Liver (tissue), 3 donors: Measurements from ENCODE around the gene UGT1A6.

Experiments used
- GABPA ChIP-seq, 2 donors: IDR thresholded peaks in 1 of 2; conservative IDR thresholded peaks in 1 of 2; 2 replicates each; pipeline ENCODE4 v1.6.1; 2016; ENCODE audit warnings: antibody characterized with exemption in 2 of 2, mild to moderate bottlenecking in 1 of 2, moderate library complexity in 1 of 2
- HNF4G ChIP-seq: IDR thresholded peaks from 2 replicates; pipeline ENCODE4 v1.6.1; 2016; ENCODE audit warnings: antibody characterized with exemption
- JUND ChIP-seq, 2 donors: IDR thresholded peaks; 2 replicates each; pipeline ENCODE4 v1.6.1; 2016; ENCODE audit warnings: antibody characterized with exemption in 2 of 2
- NR2F2 ChIP-seq: IDR thresholded peaks from 2 replicates; pipeline ENCODE4 v1.6.1; 2016; ENCODE audit warnings: antibody characterized with exemption
- RAD21 ChIP-seq, 2 donors: IDR thresholded peaks; 2 replicates each; pipeline ENCODE4 v1.6.1; 2016; ENCODE audit warnings: antibody characterized with exemption in 2 of 2, mild to moderate bottlenecking in 2 of 2
- SP1 ChIP-seq: IDR thresholded peaks from 2 replicates; pipeline ENCODE4 v1.6.1; 2018; ENCODE audit warnings: antibody characterized with exemption, mild to moderate bottlenecking
- TAF1 ChIP-seq: conservative IDR thresholded peaks from 2 replicates; pipeline ENCODE4 v1.6.1; 2016; ENCODE audit warnings: antibody characterized with exemption, mild to moderate bottlenecking
- YY1 ChIP-seq: IDR thresholded peaks from 2 replicates; pipeline ENCODE4 v1.6.1; 2016; ENCODE audit warnings: antibody characterized with exemption, mild to moderate bottlenecking
- TF ChIP-seq, protein P1 (sequence below): fragments of 150-350 bp; IDR thresholded peaks from 2 replicates; pipeline ENCODE4 v1.5.1; 2017; ENCODE audit warnings: improper control_type of control experiment, low read depth, low read length; ENCODE audit not compliant: missing input control
- TF ChIP-seq, protein P2 (sequence below): IDR thresholded peaks from 2 replicates; pipeline ENCODE4 v1.6.1; 2016; ENCODE audit warnings: antibody characterized with exemption, mild to moderate bottlenecking
- donor health status: healthy.
- donor health status: healthy.

DNA sequence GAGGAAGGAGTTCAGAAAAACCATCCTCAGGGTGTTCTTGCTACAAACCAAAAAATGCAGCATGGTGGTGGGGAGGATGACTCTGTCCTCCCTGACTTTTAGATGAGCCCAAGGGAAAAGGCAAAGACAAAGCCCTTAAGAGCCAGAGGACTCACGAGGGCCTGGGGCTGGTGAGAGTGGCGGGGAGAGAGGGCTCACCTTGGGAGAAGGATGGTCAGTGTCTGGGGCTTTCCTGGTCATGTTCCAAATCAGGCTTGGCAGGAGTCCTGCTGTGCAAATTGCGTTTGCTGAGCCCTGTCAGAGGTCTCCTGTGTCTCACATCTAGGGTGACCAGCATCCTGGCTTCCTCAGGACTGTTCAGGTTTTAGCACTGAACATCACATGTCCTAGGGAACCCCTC, 72.1 kb downstream of the UGT1A6 start:
- TF ChIP-seq HNF4G = no peak
- no peak for TF ChIP-seq JUND (IDR thresholded peaks at IDR 0.05)
- TF ChIP-seq, protein P1, sequence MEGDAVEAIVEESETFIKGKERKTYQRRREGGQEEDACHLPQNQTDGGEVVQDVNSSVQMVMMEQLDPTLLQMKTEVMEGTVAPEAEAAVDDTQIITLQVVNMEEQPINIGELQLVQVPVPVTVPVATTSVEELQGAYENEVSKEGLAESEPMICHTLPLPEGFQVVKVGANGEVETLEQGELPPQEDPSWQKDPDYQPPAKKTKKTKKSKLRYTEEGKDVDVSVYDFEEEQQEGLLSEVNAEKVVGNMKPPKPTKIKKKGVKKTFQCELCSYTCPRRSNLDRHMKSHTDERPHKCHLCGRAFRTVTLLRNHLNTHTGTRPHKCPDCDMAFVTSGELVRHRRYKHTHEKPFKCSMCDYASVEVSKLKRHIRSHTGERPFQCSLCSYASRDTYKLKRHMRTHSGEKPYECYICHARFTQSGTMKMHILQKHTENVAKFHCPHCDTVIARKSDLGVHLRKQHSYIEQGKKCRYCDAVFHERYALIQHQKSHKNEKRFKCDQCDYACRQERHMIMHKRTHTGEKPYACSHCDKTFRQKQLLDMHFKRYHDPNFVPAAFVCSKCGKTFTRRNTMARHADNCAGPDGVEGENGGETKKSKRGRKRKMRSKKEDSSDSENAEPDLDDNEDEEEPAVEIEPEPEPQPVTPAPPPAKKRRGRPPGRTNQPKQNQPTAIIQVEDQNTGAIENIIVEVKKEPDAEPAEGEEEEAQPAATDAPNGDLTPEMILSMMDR = no peak
- TF ChIP-seq TAF1 = no peak
- TF ChIP-seq, protein P2, sequence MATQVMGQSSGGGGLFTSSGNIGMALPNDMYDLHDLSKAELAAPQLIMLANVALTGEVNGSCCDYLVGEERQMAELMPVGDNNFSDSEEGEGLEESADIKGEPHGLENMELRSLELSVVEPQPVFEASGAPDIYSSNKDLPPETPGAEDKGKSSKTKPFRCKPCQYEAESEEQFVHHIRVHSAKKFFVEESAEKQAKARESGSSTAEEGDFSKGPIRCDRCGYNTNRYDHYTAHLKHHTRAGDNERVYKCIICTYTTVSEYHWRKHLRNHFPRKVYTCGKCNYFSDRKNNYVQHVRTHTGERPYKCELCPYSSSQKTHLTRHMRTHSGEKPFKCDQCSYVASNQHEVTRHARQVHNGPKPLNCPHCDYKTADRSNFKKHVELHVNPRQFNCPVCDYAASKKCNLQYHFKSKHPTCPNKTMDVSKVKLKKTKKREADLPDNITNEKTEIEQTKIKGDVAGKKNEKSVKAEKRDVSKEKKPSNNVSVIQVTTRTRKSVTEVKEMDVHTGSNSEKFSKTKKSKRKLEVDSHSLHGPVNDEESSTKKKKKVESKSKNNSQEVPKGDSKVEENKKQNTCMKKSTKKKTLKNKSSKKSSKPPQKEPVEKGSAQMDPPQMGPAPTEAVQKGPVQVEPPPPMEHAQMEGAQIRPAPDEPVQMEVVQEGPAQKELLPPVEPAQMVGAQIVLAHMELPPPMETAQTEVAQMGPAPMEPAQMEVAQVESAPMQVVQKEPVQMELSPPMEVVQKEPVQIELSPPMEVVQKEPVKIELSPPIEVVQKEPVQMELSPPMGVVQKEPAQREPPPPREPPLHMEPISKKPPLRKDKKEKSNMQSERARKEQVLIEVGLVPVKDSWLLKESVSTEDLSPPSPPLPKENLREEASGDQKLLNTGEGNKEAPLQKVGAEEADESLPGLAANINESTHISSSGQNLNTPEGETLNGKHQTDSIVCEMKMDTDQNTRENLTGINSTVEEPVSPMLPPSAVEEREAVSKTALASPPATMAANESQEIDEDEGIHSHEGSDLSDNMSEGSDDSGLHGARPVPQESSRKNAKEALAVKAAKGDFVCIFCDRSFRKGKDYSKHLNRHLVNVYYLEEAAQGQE = no peak
- no peak for TF ChIP-seq RAD21 (IDR thresholded peaks at IDR 0.05)
- no peak for TF ChIP-seq SP1
- TF ChIP-seq NR2F2 = no peak
- no peak for TF ChIP-seq YY1
- TF ChIP-seq GABPA (IDR thresholded peaks at IDR 0.05 in 1 of 2, conservative IDR thresholded peaks at IDR 0.05 in 1 of 2) = no peak
